Measurements from ENCODE around the gene FKBP7.
"Not testable (repeated sequence)": the region's sequence is repeated elsewhere in the genome, so short reads cannot be mapped to it uniquely, and the experiment has no call there.

Gene FKBP7

GRCh38 chr2:178449700-178450523, 28.5 kb downstream of the FKBP7 start:
- no peak for DNase-seq (ENCODE audit: low read depth in 2 of 2)

- no peak for DNase-seq (ENCODE audit: low read depth in 2 of 2)
Measured at GRCh38 chr2:178448968-178449661, 29.3 kb downstream of the FKBP7 start.

GRCh38 chr2:178441426-178441825, 37.0 kb downstream of the FKBP7 start:
- peak in 1 of 2 experiments; percentile 20 for DNase-seq (ENCODE audit: low read depth in 2 of 2)

- DNase-seq (ENCODE audit: low read depth in 2 of 2), result no peak
Measured at GRCh38 chr2:178436662-178437061, 41.7 kb downstream of the FKBP7 start.

GRCh38 chr2:178429336-178429735, 49.1 kb downstream of the FKBP7 start:
- DNase-seq (ENCODE audit: low read depth in 2 of 2), result no peak

GRCh38 chr2:178428396-178428806, 50.0 kb downstream of the FKBP7 start:
- DNase-seq (ENCODE audit: low read depth in 2 of 2), result no peak

GRCh38 chr2:178427458-178427857, 50.9 kb downstream of the FKBP7 start:
- no peak for DNase-seq (ENCODE audit: low read depth in 2 of 2)

- no peak for DNase-seq (ENCODE audit: low read depth in 2 of 2)
Measured at GRCh38 chr2:178426388-178426787, 52.0 kb downstream of the FKBP7 start.

GRCh38 chr2:178425255-178425827, 53.1 kb downstream of the FKBP7 start:
- no peak for DNase-seq (ENCODE audit: low read depth in 2 of 2)

- DNase-seq (ENCODE audit: low read depth in 2 of 2), result not testable (repeated sequence)
Measured at GRCh38 chr2:178423746-178424145, 54.7 kb downstream of the FKBP7 start.

- DNase-seq (ENCODE audit: low read depth in 2 of 2), result no peak
Measured at GRCh38 chr2:178422097-178422496, 56.3 kb downstream of the FKBP7 start.

GRCh38 chr2:178420463-178420999, 57.9 kb downstream of the FKBP7 start:
- DNase-seq (ENCODE audit: low read depth in 2 of 2), result no peak

- no peak for DNase-seq (ENCODE audit: low read depth in 2 of 2)
Measured at GRCh38 chr2:178419123-178419522, 59.3 kb downstream of the FKBP7 start.

- no peak for DNase-seq (ENCODE audit: low read depth in 2 of 2)
Measured at GRCh38 chr2:178418426-178418825, 60.0 kb downstream of the FKBP7 start.

GRCh38 chr2:178417916-178418315, 60.5 kb downstream of the FKBP7 start:
- no peak for DNase-seq (ENCODE audit: low read depth in 2 of 2)

- no peak for DNase-seq (ENCODE audit: low read depth in 2 of 2)
Measured at GRCh38 chr2:178415979-178416378, 62.4 kb downstream of the FKBP7 start.

- peak; percentile 90 for DNase-seq (ENCODE audit: low read depth in 2 of 2)
Measured at GRCh38 chr2:178414266-178415247, 63.8 kb downstream of the FKBP7 start.
